MM.1S (cell line): Measurements from ENCODE around the gene PSPN.
"Not testable (repeated sequence)": the region's sequence is repeated elsewhere in the genome, so short reads cannot be mapped to it uniquely, and the experiment has no call there.

Experiments used
- DNase-seq: peaks from one replicate; pipeline ENCODE4 v3.0.0-alpha.2; 2015
- H2AFZ ChIP-seq: fragments of 300-600 bp; sonication (generic); 2 replicates; pipeline ENCODE4 v1.6.0; 2016; ENCODE audit warnings: antibody characterized with exemption, low read length
- H3F3A ChIP-seq: fragments of 300-600 bp; sonication (generic); 2 replicates; pipeline ENCODE4 v1.6.1; 2016; ENCODE audit warnings: mild to moderate bottlenecking, antibody characterized with exemption, low read length, moderate library complexity, mixed read lengths; ENCODE audit not compliant: insufficient read depth
- H3K27ac ChIP-seq: fragments of 300-600 bp; sonication (generic); 2 replicates; pipeline ENCODE4 v1.5.1; 2016; ENCODE audit warnings: mild to moderate bottlenecking, low read length
- H3K27me3 ChIP-seq: fragments of 300-600 bp; sonication (generic); replicated peaks from 2 replicates; pipeline ENCODE4 v1.6.0; 2016; ENCODE audit warnings: low read length; ENCODE audit not compliant: insufficient read depth
- H3K36me3 ChIP-seq: fragments of 300-600 bp; sonication (generic); replicated peaks from 2 replicates; pipeline ENCODE4 v1.6.1; 2016; ENCODE audit warnings: mild to moderate bottlenecking, low read length, mixed read lengths; ENCODE audit not compliant: insufficient read depth
- H3K4me1 ChIP-seq: fragments of 300-600 bp; sonication (generic); 2 replicates; pipeline ENCODE4 v1.6.1; 2016; ENCODE audit warnings: low read length, mixed read lengths
- H3K4me2 ChIP-seq: fragments of 300-600 bp; sonication (generic); 2 replicates; pipeline ENCODE4 v1.6.0; 2016; ENCODE audit warnings: low read depth, low read length
- H3K4me3 ChIP-seq: fragments of 300-600 bp; sonication (generic); 2 replicates; pipeline ENCODE4 v1.5.1; 2016; ENCODE audit warnings: low read length, mixed read lengths
- H3K79me2 ChIP-seq: fragments of 300-600 bp; sonication (generic); 2 replicates; pipeline ENCODE4 v1.6.1; 2016; ENCODE audit warnings: mixed run types, low read length, mixed read lengths
- H3K9ac ChIP-seq: fragments of 300-600 bp; sonication (generic); 2 replicates; pipeline ENCODE4 v1.6.1; 2016; ENCODE audit warnings: low read length, mixed read lengths
- H3K9me2 ChIP-seq: fragments of 300-600 bp; sonication (generic); replicated peaks from 2 replicates; pipeline ENCODE4 v1.6.1; 2016; ENCODE audit warnings: mild to moderate bottlenecking, low read length, mixed read lengths; ENCODE audit not compliant: insufficient read depth
- H3K9me3 ChIP-seq: fragments of 300-600 bp; sonication (generic); replicated peaks from 2 replicates; pipeline ENCODE4 v1.6.1; 2016; ENCODE audit warnings: mild to moderate bottlenecking, low read length, mixed read lengths; ENCODE audit not compliant: insufficient read depth
- H4K20me1 ChIP-seq: fragments of 300-600 bp; sonication (generic); 2 replicates; pipeline ENCODE4 v1.6.1; 2016; ENCODE audit warnings: mild to moderate bottlenecking, low read length, moderate library complexity, mixed read lengths; ENCODE audit not compliant: insufficient read depth
- CTCF ChIP-seq: fragments of 300-600 bp; sonication (generic); IDR thresholded peaks from 2 replicates; pipeline ENCODE4 v1.5.1; 2016; ENCODE audit warnings: antibody characterized with exemption, low read length, mixed read lengths
- EZH2 ChIP-seq: fragments of 300-600 bp; sonication (generic); optimal IDR thresholded peaks from 2 replicates; pipeline ENCODE3; 2017; ENCODE audit warnings: low read depth, mild to moderate bottlenecking, antibody characterized with exemption, low read length, mixed read lengths
- EZH2phosphoT487 ChIP-seq: fragments of 300-600 bp; sonication (generic); IDR thresholded peaks from 2 replicates; pipeline ENCODE4 v1.6.1; 2018; ENCODE audit warnings: antibody characterized with exemption, low read length

The PSPN gene

GRCh38 chr19:6402837-6403608 is 27.3 kb upstream of the PSPN start:
- no peak overlapping the region for H3K4me2 ChIP-seq
- no peaks in the 10 kb centered on the region for H3K9me3 ChIP-seq
- H4K20me1 ChIP-seq = no peaks in the 10 kb centered on the region
- TF ChIP-seq EZH2 (no peak), CTCF (no peak), EZH2phosphoT487 (no peak)
- no peak for DNase-seq
- H2AFZ ChIP-seq = no peak overlapping the region
- no peaks in the 10 kb centered on the region for H3F3A ChIP-seq
- peaks cover 3% of the 10 kb centered on the region; the same call in 1 of the 2 replicates for H3K27me3 ChIP-seq
- H3K9me2 ChIP-seq = no peaks in the 10 kb centered on the region
- H3K4me3 ChIP-seq = no peak overlapping the region
- no peaks in the 10 kb centered on the region for H3K36me3 ChIP-seq
- no peaks in the 10 kb centered on the region for H3K4me1 ChIP-seq
- H3K79me2 ChIP-seq = no peaks in the 10 kb centered on the region
- no peak overlapping the region for H3K9ac ChIP-seq
- H3K27ac ChIP-seq = no peak overlapping the region

- Histone ChIP-seq H3K4me2 (no peak overlapping the region), H3K79me2 (no peaks in the 10 kb centered on the region), H3K4me1 (no peaks in the 10 kb centered on the region), H3F3A (no peaks in the 10 kb centered on the region), H3K36me3 (no peaks in the 10 kb centered on the region), H2AFZ (no peak overlapping the region), H3K27me3 (peaks cover 3% of the 10 kb centered on the region; the same call in 1 of the 2 replicates), H3K9me3 (no peaks in the 10 kb centered on the region), H3K27ac (no peak overlapping the region), H3K9me2 (no peaks in the 10 kb centered on the region), H3K4me3 (no peak overlapping the region), H3K9ac (no peak overlapping the region), H4K20me1 (no peaks in the 10 kb centered on the region)
- no peak for TF ChIP-seq CTCF
- TF ChIP-seq EZH2 = no peak
- TF ChIP-seq EZH2phosphoT487 = no peak
- no peak for DNase-seq
These were observed 26.3 kb upstream of the PSPN start for GRCh38 chr19:6402058-6402457.

- not testable (repeated sequence) for H4K20me1 ChIP-seq, H2AFZ ChIP-seq, H3K4me1 ChIP-seq, H3K9me3 ChIP-seq, H3K9ac ChIP-seq, H3F3A ChIP-seq, H3K9me2 ChIP-seq, H3K79me2 ChIP-seq, H3K36me3 ChIP-seq, H3K27me3 ChIP-seq, H3K4me2 ChIP-seq, H3K4me3 ChIP-seq, H3K27ac ChIP-seq, DNase-seq
These were observed 24.6 kb upstream of the PSPN start for GRCh38 chr19:6400062-6400944.
